CD4-positive, alpha-beta T cell treated with Interleukin-10 for 1 hour (primary cell): ENCODE data around the gene ST7.
"Not testable (repeated sequence)": the region's sequence is repeated elsewhere in the genome, so short reads cannot be mapped to it uniquely, and the experiment has no call there.

Experiments
- DNase-seq: peaks from one replicate; pipeline ENCODE4 v3.0.0-alpha.2; 2020

The ST7 gene

GRCh38 chr7:116953372-116953905 is at the start of gene ST7:
Gene ST7 (plus strand): TSS chr7:116953501. CDS start chr7:116953541, 40 bp downstream.
- peak; percentile 66 for DNase-seq

DNA sequence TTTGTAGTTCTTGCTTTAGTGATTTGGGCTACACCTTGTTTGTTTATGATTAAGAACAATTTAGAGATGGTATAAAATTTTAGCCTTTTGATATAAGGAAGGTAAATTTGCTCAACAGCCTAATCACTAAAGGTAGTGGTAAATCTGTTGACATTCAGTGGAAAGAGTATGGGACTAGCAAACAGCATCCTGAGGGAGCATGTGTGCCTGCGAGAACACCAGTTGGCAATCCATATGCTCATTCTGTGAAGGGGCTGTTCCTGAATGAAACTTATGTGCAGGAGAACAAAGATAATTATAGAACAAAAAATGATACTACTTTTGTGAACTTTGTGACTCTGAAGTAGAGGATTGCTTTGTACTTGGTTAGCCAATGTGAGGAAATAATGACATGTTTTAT is 46.9 kb upstream of the ST7 start:
- DNase-seq = no peak

DNA sequence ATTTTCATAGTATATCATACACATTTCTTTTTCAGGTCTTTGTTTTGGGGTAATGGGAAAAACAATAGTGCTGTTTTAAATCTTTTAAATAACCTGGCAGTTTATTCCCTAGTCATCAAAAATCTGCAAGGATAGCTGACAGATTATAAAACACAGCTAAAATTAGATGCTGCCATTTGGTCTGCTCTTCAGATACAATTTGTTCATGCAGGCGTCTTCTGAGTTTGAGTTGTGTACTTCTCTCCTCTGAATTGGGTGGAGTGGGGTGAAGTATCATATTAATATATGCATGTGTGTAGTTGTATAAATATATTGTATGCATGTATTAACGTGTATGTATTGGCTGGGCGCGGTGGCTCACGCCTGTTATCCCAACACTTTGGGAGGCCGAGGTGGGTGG is 42.9 kb upstream of the ST7 start:
- no peak for DNase-seq

GRCh38 chr7:116911801-116912200 is 41.5 kb upstream of the ST7 start:
- no peak for DNase-seq

DNA sequence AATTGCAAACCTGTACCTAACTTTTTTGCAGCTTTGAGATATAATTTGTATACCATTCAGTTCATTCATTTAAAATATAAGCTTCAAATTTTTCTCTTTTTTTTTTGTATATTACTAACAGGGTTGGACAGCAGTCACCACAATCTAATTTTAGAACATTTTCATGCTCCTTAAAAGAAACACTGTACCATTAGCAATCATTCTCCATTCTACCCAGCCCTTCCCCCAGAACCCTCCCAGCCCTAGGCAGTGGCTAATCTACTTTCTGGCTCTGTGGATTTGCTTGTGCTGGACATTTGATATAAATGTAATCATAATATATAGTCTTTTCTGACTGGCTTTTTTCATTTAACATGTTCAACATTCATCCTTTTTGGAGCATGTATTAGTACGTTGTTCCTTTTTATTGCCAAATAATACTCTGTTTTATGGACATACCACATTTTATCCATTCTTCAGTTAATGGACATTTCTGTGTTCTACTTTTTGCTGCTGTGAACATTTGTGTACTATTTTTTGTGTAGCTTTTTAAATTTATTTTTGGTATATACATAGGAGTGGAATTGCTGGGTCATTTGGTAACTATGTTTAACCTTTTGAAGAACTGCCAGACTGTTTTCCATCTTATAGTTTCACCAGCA is 40.9 kb upstream of the ST7 start:
- DNase-seq = no peak

- DNase-seq = no peak
Measured at GRCh38 chr7:116918704-116919103, 34.6 kb upstream of the ST7 start.

- no peak for DNase-seq
Measured at GRCh38 chr7:116920359-116920758, 32.9 kb upstream of the ST7 start.

DNA sequence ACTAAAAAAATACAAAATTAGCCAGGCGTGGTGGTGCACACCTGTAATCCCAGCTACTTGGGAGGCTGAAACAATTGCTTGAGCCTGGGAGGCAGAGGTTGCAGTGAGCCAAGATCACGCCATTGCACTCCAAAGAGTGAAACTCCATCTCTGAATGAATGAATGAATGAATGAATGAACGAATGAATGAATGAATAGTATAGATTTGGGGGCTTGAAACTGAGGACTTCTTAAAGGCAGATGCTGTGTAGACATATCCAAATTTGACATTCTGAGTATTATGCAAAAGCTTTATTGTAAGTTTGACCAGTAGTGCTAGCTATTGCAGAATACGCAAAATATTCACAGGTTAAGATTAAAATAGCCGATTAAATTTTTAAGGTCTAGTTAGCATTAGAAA is 30.8 kb upstream of the ST7 start:
- DNase-seq = no peak

DNA sequence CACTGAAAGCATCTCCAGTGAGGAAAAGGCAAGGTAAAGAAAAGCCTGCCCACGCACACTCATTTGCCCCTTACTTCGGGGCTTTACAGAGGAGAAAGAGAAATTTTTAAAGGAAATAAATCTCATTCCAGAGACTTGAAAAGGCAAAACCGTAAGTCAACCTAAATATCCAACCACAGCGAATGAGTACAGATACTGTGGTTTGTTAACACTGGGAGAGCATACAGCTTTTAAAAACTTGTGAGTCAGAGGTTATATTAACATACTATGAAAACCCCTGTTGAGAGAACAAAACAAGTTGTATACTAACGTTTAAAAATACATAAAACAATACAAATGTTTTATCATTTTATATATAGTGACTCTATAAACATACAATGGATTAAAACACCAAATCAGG is 28.6 kb upstream of the ST7 start:
- DNase-seq = no peak

- no peak for DNase-seq
Measured at GRCh38 chr7:116929021-116929420, 24.3 kb upstream of the ST7 start.

DNA sequence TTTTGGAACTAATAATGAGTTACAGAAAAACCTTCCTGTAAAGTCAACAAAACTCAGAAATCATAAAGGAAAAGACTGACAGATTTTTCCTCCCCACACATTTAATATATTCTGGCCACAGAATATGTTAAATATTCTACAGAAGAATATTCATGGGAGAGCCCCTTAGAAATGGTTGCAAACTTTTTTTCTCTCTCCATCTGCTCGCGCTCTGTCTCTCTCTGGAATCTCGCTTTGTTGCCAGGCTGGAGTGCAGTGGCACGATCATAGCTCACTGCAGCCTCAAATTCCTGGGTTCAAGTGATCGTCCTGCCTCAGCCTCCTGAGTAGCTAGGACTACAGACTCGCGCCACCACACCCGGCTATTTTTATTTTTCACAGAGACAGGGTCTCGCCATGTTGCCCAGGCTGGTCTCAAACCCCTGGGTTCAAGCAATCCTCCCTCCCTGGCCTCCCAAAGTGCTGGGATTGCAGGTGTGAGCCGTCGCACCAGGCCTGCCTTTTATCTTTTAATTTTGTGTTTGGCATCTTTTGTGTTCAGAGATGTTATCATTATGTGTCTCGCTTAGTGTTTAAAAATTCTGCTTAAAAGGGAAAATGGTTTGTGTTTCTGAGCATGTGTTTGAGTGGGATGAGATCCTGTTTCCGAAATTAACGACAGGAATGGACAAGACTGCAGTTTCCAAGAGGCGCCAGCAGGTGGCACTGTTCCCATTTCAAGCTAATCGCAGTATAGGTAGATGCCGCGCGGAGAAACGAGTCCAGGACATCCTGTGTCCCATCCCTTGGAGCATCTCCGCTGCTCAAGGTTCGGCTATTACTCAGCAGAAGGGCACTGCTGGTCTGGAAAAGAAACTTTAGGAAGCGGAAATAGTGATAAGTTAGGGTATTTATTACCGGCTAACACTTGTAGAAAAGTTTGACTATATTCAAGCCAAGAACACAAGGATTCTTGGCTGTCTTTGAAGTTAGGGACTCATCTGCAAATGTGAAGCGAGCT is 23.1 kb upstream of the ST7 start:
- peak; percentile 71 for DNase-seq

GRCh38 chr7:116932566-116932965 is 20.7 kb upstream of the ST7 start:
- no peak for DNase-seq

DNA sequence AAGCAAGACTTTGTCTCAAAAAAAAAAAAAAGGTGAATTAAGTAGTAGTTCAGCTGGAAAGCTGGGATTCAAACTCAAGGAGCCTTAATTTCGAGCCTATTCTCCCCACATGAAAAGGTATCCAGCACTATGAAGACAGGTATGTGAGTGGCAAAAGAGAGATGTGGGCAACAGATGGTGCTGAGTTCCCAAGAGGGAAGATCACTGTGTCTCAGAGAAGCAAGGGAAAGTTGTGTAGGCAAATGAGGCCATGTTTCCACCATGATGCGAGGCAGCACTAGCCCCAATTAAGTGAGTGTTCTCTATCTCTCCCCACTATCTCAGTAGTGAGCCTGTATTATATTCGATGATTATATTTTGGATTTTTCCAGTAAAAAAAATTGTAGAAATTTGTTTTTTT is 19.8 kb upstream of the ST7 start:
- DNase-seq = no peak

GRCh38 chr7:116934580-116934979 is 18.7 kb upstream of the ST7 start:
- DNase-seq = no peak

DNA sequence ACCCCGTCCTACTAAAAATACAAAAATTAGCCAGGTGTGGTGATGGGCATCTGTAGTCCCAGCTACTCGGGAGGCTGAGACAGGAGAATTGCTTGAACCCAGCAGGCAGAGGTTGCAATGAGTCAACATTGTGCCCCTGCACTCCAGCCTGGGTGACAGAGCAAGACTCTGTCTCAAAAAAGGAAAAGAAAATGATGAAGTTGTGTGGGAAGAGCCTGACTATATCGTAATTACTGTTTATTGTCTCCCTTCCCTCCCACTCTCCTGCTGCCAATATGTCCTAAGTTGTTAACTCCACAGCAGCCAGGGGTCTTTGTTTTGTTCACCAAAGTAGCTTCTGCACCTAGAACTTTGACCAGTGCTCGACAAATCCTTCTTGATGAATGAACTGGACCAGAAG is 16.5 kb upstream of the ST7 start:
- DNase-seq = not testable (repeated sequence)

DNA sequence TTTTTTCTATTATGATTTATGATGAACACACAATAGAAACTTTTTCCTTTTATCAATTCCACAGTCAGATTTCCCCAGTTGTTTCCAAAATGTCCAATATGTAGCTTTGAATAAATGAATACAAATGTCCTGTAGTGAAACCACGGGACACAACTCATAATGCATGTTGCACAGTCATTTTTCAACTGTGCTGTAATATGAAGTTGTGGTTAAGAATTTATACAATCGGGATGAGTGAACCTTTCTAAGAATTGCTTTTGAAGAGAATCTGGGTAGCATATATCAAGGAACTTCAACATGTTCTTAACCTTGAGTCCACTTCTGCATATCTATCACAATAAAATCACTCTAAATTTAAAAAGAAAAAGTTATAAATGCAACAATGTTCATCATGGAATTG is 14.6 kb upstream of the ST7 start:
- no peak for DNase-seq

DNA sequence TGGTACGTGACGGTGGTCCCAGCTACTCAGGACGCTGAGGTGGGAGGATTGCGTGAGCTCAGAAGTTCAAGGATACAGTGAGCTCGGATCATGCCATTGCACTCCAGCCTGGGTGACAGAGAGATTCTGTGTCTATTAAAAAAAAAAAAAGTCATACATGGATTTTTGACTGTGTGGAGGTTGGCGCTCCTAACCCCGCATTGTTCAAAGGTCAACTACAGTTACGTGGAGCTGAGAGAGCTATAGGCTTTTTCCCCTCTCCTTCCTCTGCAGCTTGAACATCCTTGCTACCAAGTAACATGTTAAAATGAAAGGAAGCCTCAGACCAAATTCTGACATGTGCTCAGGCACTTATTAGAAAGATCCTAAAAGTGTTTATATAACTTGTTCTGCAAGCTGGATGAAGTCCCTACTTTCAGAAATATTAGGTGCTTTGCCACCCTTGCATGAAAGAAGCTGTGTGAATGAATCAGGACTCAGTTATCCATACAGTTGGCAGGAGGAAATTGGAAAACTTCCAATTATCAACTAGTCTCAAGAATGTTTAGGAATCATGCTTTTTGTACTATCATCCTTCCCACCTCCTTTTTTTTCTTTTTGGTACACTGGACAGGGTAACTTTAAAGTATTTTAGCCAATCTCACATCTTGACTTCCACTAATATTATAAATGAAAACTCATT is 12.5 kb upstream of the ST7 start:
- no peak for DNase-seq

DNA sequence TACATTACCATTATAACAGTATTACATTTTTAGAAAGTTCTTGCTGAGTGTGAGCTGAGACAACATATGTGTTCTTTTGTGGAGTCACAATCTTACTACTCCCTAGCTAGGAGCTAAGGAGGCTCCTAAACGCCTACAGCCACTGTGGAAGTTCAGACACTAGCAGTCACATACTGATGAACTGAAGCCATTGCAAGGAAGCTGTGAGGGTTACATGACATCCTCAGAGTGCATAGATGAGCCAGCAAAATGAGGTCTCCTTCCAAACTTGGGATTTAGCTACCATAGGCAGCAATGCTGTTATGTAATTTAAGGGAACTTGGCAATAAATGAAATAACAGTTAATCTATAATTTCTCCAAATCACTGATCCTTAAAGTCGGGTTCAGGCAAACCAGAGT is 10.8 kb upstream of the ST7 start:
- no peak for DNase-seq

- DNase-seq = no peak
Measured at GRCh38 chr7:116948934-116949333, 4.4 kb upstream of the ST7 start.

DNA sequence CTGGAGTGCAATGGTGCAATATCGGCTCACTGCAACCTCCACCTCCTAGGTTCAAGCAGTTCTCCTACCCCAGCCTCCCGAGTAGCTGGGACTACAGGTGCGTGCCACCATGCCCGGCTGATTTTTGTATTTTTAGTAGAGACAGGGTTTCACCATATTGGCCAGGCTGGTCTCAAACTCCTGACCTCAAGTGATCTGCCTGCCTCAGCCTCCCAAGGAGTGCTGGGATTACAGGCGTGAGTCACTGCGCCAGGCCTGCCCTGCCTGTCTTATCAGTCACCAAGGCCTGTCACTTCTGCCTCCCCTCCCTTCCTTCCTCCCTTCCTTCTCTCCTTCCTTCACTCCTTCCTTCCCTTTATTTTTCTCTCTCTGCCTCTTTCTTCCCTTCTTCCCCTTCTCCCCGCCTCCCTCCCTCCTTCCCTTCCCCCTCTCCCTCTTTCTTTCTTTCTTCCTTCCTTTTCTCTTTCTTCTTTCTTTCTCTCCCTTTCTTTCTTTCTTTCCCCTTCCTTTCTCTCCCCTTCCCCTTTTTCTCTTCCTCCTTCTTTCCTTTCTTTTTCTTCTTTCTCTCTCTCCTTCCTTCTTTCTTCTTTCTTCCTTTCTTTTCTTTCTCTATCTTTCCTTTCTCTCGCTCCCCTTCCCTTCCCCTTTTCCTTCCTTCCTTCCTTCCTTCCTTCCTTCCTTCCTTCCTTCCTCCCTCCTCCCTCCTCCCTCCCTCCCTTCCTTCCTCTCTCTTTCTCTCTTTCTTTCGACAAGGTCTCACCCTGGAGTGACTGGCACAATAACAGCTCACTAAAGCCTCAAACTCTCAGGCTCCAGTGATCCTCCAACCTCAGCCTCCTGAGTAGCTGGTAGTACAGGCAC is 3.1 kb upstream of the ST7 start:
- DNase-seq = no peak

GRCh38 chr7:116950889-116951351 is 2.4 kb upstream of the ST7 start:
- no peak for DNase-seq
